GM12878 (cell line): ENCODE results near the gene LCOR. TPM values are rescaled to one million over a fixed set of nuclear protein-coding genes. Genes with fewer than 3 reads are reported as not detected.

Experiments
- ATAC-seq: fragments of 200-7000 bp; cut with Tn5 transposase; 3 replicates; pipeline ENCODE4 v1.9.1; 2020; ENCODE audit warnings: mild to moderate bottlenecking, moderate library complexity
- BruUV-seq: library from RNA; stranded (reverse); fragments of 400-500 nt; replicated peaks from 2 replicates; lab custom pipeline; 2021; lab: Mats Ljungman, UMichigan
- CTCF ChIA-PET: fragments of 300-600 bp; sonication (Branson Sonifier 250); formaldehyde crosslinking; extraction: SDS; loops from one replicate; lab custom pipeline; 2021; ENCODE audit warnings: inconsistent platforms; lab: Yijun Ruan, JAX
- POLR2A ChIA-PET: fragments of 350-600 bp; formaldehyde crosslinking; extraction: SDS; loops from one replicate; lab custom pipeline; 2021; ENCODE audit warnings: inconsistent platforms; lab: Charles Lee
- RAD21 ChIA-PET: fragments of 300-600 bp; sonication (Branson Sonifier 250); formaldehyde crosslinking; loops from one replicate; lab custom pipeline; 2023; ENCODE audit warnings: antibody characterized with exemption; ENCODE audit not compliant: unreplicated experiment; lab: Charles Lee
- SMC1A ChIA-PET: fragments of 300-600 bp; sonication (Branson Sonifier 250); formaldehyde crosslinking; loops from one replicate; lab custom pipeline; 2023; ENCODE audit not compliant: unreplicated experiment, uncharacterized antibody; lab: Charles Lee
- DNase-seq: peaks from one replicate; pipeline ENCODE4 v3.0.0-alpha.2; 2011; ENCODE audit warnings: low read depth, low spot score
- FAIRE-seq: peaks from 3 replicates; lab custom pipeline; 2011; peaks lifted over from hg19 to GRCh38; lab: Jason Lieb, UNC
- H2AFZ ChIP-seq: 2 replicates; pipeline ENCODE4 v1.6.0; 2011; ENCODE audit warnings: low read depth, low read length, control low read depth; ENCODE audit not compliant: control insufficient read depth
- H3K27ac ChIP-seq: 2 replicates; pipeline ENCODE4 v1.5.1; 2011; ENCODE audit warnings: control low read depth; ENCODE audit not compliant: control insufficient read depth, insufficient read depth
- H3K27me3 ChIP-seq, 2 experiments: replicated peaks in 1 of 2; 2 replicates each; pipeline versions ENCODE4 v1.6.0 to v1.6.1; 2011; ENCODE audit warnings: low read length in 1 of 2; ENCODE audit not compliant: control insufficient read depth in 2 of 2, insufficient read depth in 2 of 2
- H3K36me3 ChIP-seq, 2 experiments: 2 replicates each; pipeline ENCODE4 v1.5.1; 2011; ENCODE audit warnings: low read length in 1 of 2; ENCODE audit not compliant: control insufficient read depth in 2 of 2, insufficient read depth in 2 of 2
- H3K4me1 ChIP-seq: 2 replicates; pipeline ENCODE4 v1.6.1; 2011; ENCODE audit warnings: mild to moderate bottlenecking, low read length, moderate library complexity, mixed read lengths; ENCODE audit not compliant: control insufficient read depth, insufficient read depth
- H3K4me2 ChIP-seq: 2 replicates; pipeline ENCODE4 v1.6.0; 2011; ENCODE audit warnings: control low read depth; ENCODE audit not compliant: control insufficient read depth, insufficient read depth
- H3K4me3 ChIP-seq: fragments of 200-600 bp; sonication (generic); 2 replicates; pipeline ENCODE4 v1.5.1; 2016
- H3K79me2 ChIP-seq: 2 replicates; pipeline ENCODE4 v1.6.0; 2011; ENCODE audit warnings: low read length; ENCODE audit not compliant: control insufficient read depth, insufficient read depth
- H3K9ac ChIP-seq: 2 replicates; pipeline ENCODE4 v1.8.0; 2011; ENCODE audit warnings: low read length, control low read depth, mixed read lengths; ENCODE audit not compliant: control insufficient read depth, insufficient read depth
- H3K9me3 ChIP-seq: replicated peaks from 3 replicates; pipeline ENCODE4 v1.5.1; 2011; ENCODE audit warnings: mild to moderate bottlenecking, low read length; ENCODE audit not compliant: control insufficient read depth, insufficient read depth
- H4K20me1 ChIP-seq: 2 replicates; pipeline ENCODE4 v1.6.0; 2011; ENCODE audit not compliant: control insufficient read depth, insufficient read depth
- ATF7 ChIP-seq: fragments of 450-650 bp; IDR thresholded peaks from 2 replicates; pipeline ENCODE4 v1.6.1; 2016; ENCODE audit warnings: low read depth, mild to moderate bottlenecking
- NRF1 ChIP-seq: conservative IDR thresholded peaks from 2 replicates; pipeline ENCODE4 v1.6.1; 2011; ENCODE audit warnings: mild to moderate bottlenecking, low read depth, low read length, improper control_type of control experiment
- POLR2AphosphoS5 ChIP-seq: IDR thresholded peaks from 2 replicates; pipeline ENCODE4 v1.6.1; 2011; ENCODE audit warnings: mild to moderate bottlenecking, low read length, inconsistent platforms
- YY1 ChIP-seq: IDR thresholded peaks from 2 replicates; pipeline ENCODE4 v1.6.1; 2011; ENCODE audit warnings: low read depth, mild to moderate bottlenecking, low read length
- WGBS: methylation state at CpG from one replicate; pipeline ENCODE4 v1.1.6; 2016; ENCODE audit warnings: low lambda C conversion rate; ENCODE audit not compliant: insufficient replicate concordance, insufficient coverage; ENCODE audit errors: missing lambda C conversion rate; 5-methylcytosine and 5-hydroxymethylcytosine counted together
- in situ Hi-C: fragments of 300-500 bp; cut with MboI; formaldehyde crosslinking; loops from 9 replicates; pipeline ENCODE4 v1.14.3; 2018; ENCODE audit warnings: mixed read lengths
- intact Hi-C: fragments of 100-400 bp; cut with micrococcal nuclease; formaldehyde crosslinking; loops from one replicate; pipeline ENCODE4 v1.14.2; 2022; ENCODE audit not compliant: unreplicated experiment
- polyA plus RNA-seq, 11 experiments: library from polyadenylated mRNA; depleted of rRNA in 4 of 11; unstranded in 6 of 11; stranded (reverse) in 5 of 11; fragments of >200 nt; fragmentation: Nextera tagmentation in 4 of 11; fragmentation: Illumina TruSeq in 1 of 11; extraction: Ambion mirVana in 4 of 11; extraction: Trizol in 1 of 11; gene quantifications; 1 replicate in 1 of 11; 2 replicates in 10 of 11; pipeline versions ENCODE4 v1.2.1 to v1.2.3, GENCODE V29; 2011 to 2016; ENCODE audit warnings: inconsistent platforms in 2 of 11, missing spikeins in 2 of 11, low read depth in 1 of 11
- total RNA-seq, 4 experiments: library from RNA; depleted of rRNA in 3 of 4; stranded (reverse); fragments of >200 nt in 3 of 4; fragmentation: Illumina TruSeq in 1 of 4; extraction: Trizol in 1 of 4; gene quantifications; 2 replicates each; pipeline versions ENCODE4 v1.2.1 to v1.2.3, GENCODE V29; 2013 to 2021
- TF ChIP-seq, protein P1 (sequence below): fragments of 150-350 bp; IDR thresholded peaks from 2 replicates; pipeline ENCODE4 v1.6.1; 2016; ENCODE audit warnings: low read depth, low read length
- TF ChIP-seq, protein P2 (sequence below): fragments of 150-350 bp; IDR thresholded peaks from 2 replicates; pipeline ENCODE4 v1.6.1; 2014; ENCODE audit warnings: mild to moderate bottlenecking, low read depth, low read length

The LCOR gene
- total and polyA plus RNA-seq, 10 of the 15 experiments (the other 5 are each of a cell fraction or from before 2014, with no cell fraction given), result 1.6 to 22.0 (median 13.2) TPM

DNA sequence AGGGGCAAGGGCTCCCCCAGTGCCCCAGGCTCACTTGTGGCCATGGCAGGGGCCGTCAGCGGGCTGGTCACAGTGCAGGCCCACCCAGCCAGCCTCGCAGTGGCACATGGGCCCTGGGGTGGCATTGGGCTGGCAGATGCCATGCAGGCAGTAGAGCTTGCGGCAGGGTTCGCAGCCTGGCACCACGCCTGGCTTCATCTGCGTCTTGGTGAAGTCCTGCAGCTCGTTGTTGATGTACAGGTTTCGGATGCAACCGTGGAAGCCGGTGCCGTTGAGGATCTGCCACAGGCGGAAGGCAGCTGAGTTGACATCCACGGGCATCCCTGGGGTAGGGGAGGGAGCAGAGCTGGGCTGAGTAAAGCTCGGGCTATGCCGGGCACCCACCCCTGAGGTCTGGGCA, 170.6 kb downstream of the LCOR start:
- RAD21 ChIA-PET, result no interaction called here
- no peak overlapping the region for H3K4me3 ChIP-seq
- CTCF ChIA-PET, result interaction anchor here (0.6 to 2.0 kb wide), 3 partner anchors 19 to 92 kb away, joined by 3 to 5 read pairs (median 5); no protein-coding TSS in a partner anchor
- no peaks in the 10 kb centered on the region; the same call in 1 of the 3 replicates for H3K9me3 ChIP-seq
- H3K9ac ChIP-seq, result no peak overlapping the region
- no peaks in the 10 kb centered on the region for H3K36me3 ChIP-seq
- intact Hi-C loops (no loop called here), in situ Hi-C loops (no loop called here)
- POLR2A ChIA-PET, result no interaction called here
- H3K4me1 ChIP-seq, result no peaks in the 10 kb centered on the region
- H3K79me2 ChIP-seq, result no peaks in the 10 kb centered on the region
- H2AFZ ChIP-seq, result no peak overlapping the region
- DNase-seq, result no peak
- ATAC-seq, result no peak
- FAIRE-seq, result no peak
- 76% methylated on average over 16 of the region's 16 CpGs for WGBS
- no TSS peak for BruUV-seq
- SMC1A ChIA-PET, result no interaction called here
- no peaks in the 10 kb centered on the region for H4K20me1 ChIP-seq
- no peak for TF ChIP-seq NRF1
- no peak for TF ChIP-seq ATF7
- TF ChIP-seq POLR2AphosphoS5, result no peak
- TF ChIP-seq, protein P1, sequence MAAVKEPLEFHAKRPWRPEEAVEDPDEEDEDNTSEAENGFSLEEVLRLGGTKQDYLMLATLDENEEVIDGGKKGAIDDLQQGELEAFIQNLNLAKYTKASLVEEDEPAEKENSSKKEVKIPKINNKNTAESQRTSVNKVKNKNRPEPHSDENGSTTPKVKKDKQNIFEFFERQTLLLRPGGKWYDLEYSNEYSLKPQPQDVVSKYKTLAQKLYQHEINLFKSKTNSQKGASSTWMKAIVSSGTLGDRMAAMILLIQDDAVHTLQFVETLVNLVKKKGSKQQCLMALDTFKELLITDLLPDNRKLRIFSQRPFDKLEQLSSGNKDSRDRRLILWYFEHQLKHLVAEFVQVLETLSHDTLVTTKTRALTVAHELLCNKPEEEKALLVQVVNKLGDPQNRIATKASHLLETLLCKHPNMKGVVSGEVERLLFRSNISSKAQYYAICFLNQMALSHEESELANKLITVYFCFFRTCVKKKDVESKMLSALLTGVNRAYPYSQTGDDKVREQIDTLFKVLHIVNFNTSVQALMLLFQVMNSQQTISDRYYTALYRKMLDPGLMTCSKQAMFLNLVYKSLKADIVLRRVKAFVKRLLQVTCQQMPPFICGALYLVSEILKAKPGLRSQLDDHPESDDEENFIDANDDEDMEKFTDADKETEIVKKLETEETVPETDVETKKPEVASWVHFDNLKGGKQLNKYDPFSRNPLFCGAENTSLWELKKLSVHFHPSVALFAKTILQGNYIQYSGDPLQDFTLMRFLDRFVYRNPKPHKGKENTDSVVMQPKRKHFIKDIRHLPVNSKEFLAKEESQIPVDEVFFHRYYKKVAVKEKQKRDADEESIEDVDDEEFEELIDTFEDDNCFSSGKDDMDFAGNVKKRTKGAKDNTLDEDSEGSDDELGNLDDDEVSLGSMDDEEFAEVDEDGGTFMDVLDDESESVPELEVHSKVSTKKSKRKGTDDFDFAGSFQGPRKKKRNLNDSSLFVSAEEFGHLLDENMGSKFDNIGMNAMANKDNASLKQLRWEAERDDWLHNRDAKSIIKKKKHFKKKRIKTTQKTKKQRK, result no peak
- TF ChIP-seq, protein P2, sequence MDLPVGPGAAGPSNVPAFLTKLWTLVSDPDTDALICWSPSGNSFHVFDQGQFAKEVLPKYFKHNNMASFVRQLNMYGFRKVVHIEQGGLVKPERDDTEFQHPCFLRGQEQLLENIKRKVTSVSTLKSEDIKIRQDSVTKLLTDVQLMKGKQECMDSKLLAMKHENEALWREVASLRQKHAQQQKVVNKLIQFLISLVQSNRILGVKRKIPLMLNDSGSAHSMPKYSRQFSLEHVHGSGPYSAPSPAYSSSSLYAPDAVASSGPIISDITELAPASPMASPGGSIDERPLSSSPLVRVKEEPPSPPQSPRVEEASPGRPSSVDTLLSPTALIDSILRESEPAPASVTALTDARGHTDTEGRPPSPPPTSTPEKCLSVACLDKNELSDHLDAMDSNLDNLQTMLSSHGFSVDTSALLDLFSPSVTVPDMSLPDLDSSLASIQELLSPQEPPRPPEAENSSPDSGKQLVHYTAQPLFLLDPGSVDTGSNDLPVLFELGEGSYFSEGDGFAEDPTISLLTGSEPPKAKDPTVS, result no peak
- TF ChIP-seq YY1, result no peak
- H3K27ac ChIP-seq, result no peak overlapping the region
- H3K4me2 ChIP-seq, result no peak overlapping the region
- H3K27me3 ChIP-seq, result no peaks in the 10 kb centered on the region
